HuH-7 (cell line): ENCODE results near the gene NRP1.

Experiments used
- DNase-seq: peaks from one replicate; pipeline ENCODE4 v3.0.0; 2011; ENCODE audit warnings: low spot score

NRP1 gene

DNA sequence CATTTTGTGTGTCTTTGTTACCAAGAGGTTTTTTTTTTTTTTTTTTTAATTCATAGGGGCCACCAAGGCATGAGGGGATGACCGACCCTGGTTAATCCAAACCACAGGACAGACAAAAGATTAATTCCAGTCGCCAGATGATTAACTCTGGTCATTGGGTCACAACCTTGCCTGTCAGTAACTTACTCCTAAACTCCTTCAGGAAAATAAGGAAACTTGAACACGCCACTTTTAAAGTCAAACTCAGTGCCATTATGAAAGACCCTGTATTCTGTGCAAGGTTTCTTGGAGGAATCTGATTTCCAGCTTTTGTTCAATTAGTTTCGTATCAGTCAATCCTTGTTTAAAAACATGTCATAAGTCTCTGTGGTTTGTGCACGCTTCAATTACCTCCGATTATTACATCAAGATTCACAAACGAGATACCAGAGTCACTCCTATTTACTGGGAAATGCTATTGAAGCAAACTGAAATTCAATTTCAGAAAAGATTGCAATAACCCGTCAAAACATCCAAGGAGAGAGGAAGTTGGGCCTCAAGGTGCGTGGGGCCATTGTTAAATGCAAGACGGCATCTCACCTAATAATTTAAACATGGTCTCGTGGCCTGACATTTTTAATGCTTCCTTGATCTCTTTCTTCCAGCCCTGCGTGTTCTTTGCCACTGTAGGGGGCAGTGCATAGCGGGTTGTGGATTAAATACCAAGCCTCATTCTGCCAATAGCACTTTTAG lies 44.0 kb downstream of the NRP1 start:
- no peak for DNase-seq

DNA sequence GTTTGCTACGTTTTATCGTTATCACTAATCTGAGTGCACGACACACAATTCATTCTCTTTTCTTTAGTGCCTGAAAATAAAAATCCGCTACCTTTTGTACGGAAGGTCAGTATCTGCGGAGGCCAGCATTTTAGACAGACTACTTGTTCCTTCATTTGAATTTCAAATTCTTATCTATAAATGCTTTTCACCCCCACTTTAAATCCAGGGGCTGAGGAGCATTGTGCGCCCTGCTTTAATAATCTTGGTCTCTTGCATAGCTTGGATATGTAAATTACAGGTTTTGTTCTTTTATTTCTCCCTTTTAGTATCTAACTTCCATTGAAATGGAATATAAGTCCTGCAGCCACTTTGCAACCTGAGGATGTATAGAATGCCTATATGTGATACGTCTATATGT lies 44.7 kb downstream of the NRP1 start:
- DNase-seq, result no peak

DNA sequence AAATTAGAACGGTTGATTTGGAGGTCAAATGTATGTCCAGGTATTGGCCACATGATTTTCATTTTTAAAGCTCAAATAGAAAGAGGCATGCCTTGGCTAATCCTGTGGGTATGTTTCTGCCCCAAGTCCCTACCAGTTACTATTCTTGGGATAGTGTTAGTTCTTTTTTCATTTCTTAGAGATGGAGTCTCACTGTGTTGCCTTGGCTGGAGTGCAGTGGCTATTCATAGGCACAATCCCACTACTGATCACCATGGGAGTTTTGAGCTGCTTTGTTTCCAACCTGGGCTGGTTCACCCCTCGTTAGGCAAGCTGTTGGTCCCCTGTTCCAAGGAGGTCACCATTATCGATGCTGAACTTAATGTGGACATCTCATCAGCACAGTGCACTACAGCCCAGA lies 46.3 kb downstream of the NRP1 start:
- DNase-seq, result no peak

DNA sequence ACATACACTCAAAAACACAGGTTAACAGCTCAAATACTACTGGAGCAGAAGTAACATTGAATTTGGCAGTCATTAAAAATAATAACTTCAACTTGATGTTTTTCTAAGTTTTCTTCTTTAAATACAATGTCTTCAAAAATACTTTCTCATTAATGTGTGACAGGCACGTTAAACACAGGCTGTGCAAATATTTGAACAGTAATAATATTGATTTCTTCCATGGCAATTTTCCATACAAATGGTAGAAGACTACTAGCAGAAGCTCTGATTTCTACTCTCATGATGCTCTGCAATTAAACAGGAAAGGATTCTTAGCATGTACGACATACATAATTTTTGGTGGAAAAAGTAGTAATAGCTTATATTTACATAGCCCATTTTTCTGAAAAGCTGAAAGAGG lies 47.4 kb downstream of the NRP1 start:
- no peak for DNase-seq

DNA sequence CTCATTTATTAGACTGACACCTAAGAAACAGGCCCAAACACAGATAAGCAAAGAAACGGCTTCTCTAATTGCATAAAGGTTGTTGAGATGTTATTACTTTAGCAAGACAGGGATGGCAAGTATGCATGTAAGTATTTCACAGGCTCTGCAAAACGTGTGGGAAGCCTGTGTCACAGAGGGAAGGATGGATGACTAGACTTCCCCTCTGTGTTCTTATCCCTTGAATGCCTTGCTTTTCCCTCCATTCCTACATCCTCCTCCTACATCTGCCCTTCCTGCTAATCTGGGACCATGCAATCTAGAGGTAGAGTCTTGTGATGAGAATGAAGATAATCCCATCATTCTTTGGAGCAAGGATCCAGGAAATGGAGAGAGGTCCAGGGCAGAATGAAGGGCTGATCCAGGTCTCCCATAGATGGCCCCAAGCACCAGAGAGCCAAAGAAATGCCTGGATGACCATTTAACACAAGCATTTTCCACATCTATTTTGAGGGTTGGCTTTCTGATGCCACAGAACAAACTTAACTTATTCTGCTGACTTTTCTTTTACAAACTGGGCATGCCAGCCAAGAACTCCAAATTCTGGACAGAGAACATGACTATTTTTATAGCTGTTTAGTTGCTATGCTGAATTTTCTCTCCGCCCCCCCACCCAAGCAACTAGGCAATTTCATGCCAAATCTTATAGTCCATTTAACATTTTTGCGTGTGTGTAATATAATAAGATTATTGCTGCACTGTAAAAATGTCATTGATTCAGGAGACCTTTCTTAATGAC lies 48.1 kb downstream of the NRP1 start:
- DNase-seq, result no peak

DNA sequence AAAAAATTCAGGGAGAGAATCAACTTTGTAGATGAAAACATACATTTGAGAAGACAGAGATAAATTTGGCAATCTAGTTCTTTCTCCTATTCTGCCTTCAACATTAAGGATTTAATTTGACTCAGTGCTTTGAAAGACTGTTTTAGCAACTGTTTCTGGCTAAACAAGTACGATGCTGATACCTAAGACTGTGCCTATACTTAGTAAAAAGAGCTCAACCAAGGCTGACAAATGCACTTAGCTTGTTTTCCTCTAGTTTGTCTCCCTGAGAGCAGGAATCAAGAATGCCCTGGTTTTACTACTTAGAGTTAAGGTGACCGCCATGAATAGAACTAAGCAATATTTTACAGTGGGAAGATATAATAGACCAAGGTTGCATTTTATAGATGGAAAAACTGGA lies 49.5 kb downstream of the NRP1 start:
- no peak for DNase-seq

DNA sequence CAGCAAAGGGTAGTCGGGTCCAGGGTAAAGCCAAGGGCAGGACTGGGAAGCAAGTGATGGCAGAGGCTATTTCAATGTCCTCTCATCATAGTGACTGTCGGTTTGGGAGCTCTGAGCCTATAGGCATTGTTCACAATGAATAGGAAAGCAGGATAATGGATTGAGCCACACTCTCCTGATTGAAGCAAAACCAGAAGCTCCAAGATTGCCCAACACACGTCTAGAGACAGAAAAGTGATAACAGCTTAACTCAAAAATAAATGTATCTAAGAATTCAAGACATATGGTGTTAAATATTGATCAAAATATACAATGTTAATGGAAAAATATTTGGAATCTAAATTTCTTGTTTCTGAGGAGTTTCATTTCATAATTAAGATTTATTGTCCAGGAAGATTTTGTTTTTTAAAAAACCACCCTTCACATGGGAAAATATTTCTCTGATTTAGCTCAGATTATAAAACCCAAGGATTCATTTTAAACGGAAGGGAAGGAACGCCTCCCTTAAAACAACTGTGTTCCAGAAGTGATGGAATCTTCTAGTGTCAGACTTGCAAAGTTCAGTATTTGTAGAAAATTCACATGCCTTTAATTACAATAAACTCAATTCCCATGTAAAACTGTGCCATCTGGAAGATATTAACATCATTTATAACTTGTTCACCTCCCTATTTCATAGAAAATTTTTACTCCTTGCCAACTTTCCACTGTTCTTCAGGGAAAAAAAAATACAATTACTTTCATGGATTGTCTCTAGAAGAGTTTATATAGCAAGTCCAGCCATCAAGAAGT lies 54.5 kb downstream of the NRP1 start:
- DNase-seq, result no peak

DNA sequence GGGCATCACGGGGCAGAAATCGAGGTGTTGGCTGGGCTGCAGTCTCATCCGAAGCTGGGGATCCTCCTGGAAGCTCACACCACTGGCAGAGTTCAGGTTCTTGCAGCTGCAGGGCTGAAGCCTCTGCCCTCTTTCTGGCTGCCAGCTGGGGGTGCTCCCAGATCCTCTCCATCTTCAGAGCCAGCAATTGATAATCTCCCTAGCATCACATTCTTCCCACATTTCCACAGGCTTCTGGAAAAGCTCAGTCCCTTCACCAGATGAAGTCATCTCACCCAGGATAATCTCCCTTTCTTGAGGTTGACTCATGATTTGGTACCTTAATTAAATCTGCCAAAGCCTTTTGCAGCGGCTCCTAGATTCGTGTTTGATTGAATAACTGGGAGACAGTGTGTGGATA lies 55.2 kb downstream of the NRP1 start:
- no peak for DNase-seq

DNA sequence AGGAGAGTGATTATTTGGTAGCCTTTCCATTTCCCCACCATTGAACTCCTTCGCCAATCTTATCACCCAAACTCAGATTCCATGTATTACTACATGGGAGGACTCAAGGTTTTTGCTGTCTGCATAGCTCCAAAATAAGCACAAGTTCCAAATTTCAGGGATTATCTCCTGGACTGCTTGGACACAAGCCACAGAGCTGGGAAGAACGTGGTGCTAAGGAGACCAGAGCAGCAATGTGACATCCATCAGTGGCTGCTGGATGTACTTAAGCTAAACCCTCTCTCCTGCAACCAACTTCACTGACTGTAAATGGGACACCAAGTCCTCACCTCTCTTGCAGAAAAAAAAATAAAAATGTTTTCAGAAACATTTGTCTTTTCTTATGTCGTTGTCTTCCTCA lies 56.3 kb downstream of the NRP1 start:
- no peak for DNase-seq

DNA sequence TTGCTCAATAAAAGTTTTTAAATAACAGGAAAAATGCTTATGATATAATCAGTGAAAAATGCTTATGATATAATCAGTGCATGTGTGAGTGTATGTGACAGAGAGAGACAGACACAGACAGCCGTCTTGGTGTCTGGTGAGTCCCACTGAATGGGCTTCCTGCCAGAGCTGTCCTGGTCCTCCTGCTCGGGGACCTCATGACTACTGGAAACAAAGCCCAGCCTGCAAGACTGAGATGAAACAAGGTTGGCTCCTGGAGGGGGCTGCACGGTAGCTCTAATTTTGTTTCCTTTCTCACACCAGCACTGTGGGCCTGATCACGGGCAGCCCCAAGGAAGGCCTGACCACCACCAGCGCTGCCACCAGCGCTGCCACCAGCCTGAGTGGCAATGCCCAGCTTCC lies 57.3 kb downstream of the NRP1 start:
- DNase-seq, result no peak

DNA sequence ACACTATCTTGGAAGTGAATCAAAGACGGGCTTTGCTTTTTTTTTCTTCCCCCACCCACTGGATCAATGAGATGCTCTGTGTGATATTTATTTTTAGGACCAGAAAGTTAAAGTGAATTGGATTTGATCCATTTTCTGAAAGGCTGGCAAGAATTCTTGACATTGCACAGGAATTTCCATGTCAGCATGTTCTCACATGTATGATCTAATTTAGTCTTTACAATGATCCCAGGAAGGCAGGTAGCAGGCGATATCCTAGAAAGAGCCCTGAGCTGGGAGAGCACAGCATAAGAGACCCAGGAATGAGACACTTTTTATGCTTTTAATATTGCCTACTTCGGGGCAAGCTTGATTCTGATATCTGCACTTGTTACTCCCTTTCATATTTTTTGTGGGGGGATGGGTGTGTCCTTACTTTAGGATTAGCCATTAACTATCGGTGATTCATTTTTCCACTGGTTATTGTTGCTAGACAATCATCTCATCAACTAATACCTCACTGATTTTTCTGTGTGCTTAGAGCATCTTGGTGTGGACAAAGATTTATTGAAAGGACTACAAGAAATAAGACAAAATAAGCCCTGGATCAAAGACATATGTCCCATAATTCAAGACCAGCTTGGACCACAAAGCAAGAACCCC lies 58.1 kb downstream of the NRP1 start:
- no peak for DNase-seq

DNA sequence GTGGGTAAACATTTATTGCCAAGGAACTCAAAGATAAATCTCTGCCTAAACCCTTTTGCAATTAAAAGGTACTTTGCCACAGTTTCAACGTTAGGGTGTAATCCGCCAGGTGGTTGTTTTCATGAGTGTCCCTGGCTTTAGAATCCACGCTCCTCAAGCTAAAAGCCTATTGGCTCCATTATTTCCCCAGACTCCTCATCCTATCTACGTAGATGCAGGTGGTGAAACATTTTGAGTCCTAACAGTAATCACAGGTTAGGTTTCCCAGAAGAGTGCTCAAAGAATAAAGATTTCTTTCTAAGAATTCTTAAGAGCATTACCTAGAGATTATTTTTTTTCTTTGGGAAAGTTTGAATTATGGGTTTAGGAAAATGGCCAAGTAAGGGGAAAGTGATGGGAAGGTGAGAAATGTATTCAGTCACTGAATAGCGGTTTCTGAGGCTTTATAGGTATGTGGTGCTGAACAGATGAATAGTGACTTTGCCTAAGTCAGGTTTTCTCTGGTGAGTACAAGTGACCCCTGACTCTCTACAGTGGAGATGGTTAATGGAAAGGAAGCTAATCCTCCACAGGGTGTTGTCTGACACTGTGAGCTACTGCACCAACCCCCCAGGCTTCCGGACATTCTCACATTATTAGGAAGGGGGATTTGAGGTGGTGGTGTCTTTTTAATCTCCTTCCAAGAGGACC lies 60.2 kb downstream of the NRP1 start:
- DNase-seq, result no peak

DNA sequence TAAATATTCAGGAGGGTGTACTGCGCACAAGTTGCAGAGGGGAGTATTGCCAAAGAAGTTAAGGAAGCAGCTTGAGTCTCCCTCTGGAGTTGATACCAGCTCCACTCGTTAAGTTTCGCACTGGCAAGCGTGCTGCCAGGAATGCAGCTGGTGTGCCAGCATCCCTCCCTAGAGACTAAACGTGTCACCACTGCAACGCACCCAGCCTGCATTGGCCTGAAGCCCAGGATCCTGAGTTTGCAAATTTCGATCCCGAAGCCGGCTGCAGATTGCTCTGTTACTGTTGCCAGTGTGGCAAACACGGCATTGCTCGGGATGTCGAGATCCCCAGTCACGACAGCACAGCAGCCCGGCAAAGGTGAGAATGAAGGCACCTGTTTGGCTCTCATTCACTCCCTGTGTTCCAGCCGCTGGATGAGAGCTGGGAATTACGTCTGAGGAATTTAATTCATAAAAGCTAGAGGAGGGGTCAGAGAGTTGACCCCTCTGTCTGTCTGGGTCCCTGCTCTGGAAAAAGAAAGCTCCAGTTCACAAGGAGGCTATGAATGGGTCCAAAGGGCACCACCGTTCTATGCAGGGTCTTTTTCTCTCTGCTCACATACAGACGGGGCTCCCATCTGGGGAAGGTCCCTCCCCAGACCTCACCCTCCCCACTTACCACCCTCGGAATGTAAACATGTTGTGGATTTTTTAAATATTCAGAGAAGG lies 61.0 kb downstream of the NRP1 start:
- peak; percentile 28 for DNase-seq

DNA sequence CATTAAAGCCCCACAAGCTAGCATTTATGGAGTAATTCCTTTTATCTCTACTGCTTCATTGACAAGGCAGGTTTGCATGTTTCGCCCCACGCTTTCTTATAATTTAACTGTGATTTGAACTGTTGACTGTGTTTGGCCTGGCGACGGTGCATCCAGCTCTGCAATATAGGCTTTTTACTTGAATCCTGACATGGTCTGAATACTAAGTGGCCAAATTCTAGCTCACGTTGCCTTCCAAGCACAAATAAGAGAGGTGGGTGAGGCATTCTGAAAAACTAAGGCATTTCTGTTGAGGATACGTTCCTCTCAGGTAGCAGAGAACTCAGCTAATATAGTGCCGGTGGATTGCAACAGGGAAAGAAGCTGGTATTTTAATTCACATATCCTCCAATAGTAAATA lies 61.8 kb downstream of the NRP1 start:
- DNase-seq, result no peak

DNA sequence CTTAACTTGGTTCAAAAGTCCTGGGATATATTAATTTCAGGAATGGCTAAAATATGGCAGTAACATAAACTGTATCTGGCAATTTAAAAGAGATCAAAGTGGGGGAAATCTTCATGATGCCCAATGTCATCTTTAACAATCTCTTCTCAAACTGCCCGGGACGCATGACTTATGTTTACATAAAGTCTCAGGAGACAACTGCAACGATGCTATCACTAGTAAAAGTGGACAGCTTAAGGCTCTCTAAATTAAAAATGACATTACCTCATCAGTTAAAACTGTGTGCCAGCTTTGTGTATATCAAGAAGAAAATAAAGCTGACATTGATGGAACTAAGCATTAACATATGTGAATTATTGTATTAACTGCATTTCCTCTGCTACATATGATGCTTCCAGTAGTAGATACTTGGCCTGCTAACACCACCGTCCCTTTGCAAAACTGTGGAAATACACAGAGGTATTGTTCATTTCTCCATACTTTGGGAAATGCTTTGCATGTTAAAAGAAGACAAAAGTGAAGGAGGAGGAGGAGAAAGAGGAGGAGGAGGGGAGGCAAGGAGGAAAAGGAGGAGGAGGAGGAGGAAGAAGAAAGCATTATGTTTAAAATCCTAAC lies 62.4 kb downstream of the NRP1 start:
- DNase-seq, result no peak

DNA sequence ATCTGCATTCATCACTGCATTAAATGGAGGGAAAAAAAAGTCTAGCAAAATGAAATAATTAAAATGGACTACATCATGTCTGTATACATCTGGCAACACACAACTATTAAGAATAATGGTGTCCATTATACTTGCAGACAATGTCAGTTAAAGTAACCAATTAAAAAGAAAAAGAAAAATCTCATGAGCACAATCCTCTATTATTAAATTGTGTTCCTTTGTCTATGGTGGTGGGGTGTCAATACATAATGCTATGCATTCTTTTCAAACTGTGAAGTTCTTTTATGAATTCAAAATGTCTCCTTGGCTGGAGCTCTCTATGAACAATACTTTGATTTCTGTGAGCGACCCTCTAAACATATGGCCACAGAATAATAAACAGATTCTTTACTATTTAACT lies 63.5 kb downstream of the NRP1 start:
- DNase-seq, result no peak

DNA sequence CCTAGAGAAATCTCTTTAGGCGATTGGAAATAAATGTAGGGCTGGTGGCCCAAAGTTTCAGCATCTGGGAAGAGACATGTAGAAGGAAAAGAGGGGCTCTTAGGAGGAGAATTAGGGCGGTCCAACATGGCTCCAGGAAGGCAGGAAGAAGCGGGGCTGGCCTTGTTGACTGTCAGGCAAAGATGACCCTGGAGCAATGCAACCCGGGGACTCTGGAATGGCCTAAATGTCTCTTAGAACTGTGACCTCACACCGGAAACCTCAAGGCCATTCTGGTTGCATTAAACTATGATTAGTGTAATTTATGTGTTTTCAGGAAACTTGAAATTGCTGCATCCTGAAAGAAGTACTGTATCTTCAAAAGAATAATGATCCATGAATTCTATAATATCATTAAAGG lies 66.8 kb downstream of the NRP1 start:
- no peak for DNase-seq

DNA sequence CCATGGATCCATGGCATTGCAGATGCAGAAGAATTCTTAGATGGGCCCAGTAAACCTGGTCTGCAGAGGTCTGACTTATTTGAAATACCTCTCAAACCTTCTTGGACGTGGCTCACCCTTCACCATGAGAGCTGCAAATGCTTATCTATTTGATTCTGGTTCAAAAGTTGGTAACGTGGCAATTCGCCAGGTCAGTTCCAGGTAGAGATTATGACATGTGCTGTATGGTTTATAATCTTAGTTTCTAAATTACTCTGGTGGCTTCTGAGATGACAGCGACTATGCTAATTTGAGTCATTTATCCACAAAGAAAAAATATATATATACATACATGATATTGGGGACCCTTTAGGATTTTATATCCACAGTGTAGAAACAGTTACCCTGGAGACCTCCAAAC lies 68.8 kb downstream of the NRP1 start:
- no peak for DNase-seq

DNA sequence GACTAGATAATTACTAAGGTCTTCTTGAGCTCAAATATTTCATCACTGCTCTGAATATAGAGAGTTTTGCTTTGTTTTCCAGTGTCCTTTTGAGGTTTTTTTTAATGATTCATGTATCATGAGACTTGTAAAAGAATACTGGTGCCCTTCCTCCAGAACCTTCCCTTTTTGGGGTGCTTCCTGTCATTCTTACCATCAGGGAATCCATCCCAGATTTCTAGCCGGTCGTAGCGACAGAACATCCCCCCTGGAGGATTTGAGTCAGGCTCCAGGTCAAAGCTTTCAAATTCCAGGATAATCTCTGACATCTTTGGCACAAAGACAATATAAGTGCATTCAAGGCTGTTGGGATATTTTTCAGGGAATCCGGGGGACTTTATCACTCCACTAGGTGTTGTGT lies 71.0 kb downstream of the NRP1 start:
- no peak for DNase-seq

DNA sequence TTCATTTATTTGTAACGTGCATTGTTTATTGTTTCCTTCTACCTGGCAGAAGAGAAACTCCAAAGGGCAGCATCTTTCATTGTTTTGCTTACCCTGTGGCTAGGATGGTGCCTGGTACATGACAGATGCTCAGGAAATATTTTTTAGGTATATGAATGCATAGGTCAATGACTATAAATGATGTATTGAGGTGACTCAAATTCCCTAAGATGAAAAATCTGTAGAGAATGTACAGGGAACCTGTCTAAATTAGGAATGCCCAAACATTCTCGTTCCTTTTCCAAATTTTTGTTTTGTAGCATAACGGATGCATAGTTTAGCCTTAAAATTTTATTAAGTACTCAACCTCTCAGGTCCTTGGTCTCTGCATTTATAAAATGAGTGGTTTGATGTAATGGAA lies 71.6 kb downstream of the NRP1 start:
- no peak for DNase-seq
